CD14-positive monocyte (primary cell): ENCODE results near the gene RHOT1. TPM values are rescaled to one million over a fixed set of nuclear protein-coding genes. Genes with fewer than 3 reads are reported as not detected.
"Not testable (repeated sequence)": the region's sequence is repeated elsewhere in the genome, so short reads cannot be mapped to it uniquely, and the experiment has no call there.

Experiments used
- DNase-seq, 3 donors: peaks; one replicate each; pipeline ENCODE4 v3.0.0-alpha.2; 2011 to 2022
- H2AFZ ChIP-seq: 2 replicates; pipeline ENCODE4 v1.6.0; 2012; ENCODE audit warnings: mild to moderate bottlenecking, low read depth, low read length, inconsistent platforms; ENCODE audit not compliant: insufficient read depth, poor library complexity, severe bottlenecking
- H3K27ac ChIP-seq, 2 donors: 1 replicate in 1 of 2; 2 replicates in 1 of 2; pipeline ENCODE4 v1.5.1; 2012 to 2013; ENCODE audit warnings: low read length in 2 of 2, control low read depth in 1 of 2, inconsistent platforms in 1 of 2, low read depth in 1 of 2, mild to moderate bottlenecking in 1 of 2
- H3K27me3 ChIP-seq, 2 donors: one replicate each; pipeline versions ENCODE4 v1.6.0 to v1.6.1; 2011 to 2013; ENCODE audit warnings: low read length in 2 of 2; ENCODE audit not compliant: control insufficient read depth in 2 of 2, insufficient read depth in 2 of 2
- H3K36me3 ChIP-seq, 2 donors: replicated peaks in 1 of 2; 1 replicate in 1 of 2; 2 replicates in 1 of 2; pipeline versions ENCODE4 v1.5.1 to v1.6.1; 2012 to 2013; ENCODE audit warnings: low read length in 2 of 2, control low read depth in 1 of 2, inconsistent platforms in 1 of 2, mild to moderate bottlenecking in 1 of 2; ENCODE audit not compliant: insufficient read depth in 2 of 2, control insufficient read depth in 1 of 2
- H3K4me1 ChIP-seq, 2 donors: 1 replicate in 1 of 2; 2 replicates in 1 of 2; pipeline versions ENCODE4 v1.5.1 to v1.6.1; 2012 to 2013; ENCODE audit warnings: low read length in 2 of 2, control low read depth in 1 of 2, inconsistent platforms in 1 of 2, mild to moderate bottlenecking in 1 of 2, moderate library complexity in 1 of 2; ENCODE audit not compliant: insufficient read depth in 2 of 2, control insufficient read depth in 1 of 2
- H3K4me2 ChIP-seq: replicated peaks from 2 replicates; pipeline ENCODE3; 2012; ENCODE audit warnings: low read length, moderate library complexity, mild to moderate bottlenecking; ENCODE audit not compliant: poor library complexity, severe bottlenecking; ENCODE audit errors: extremely low read depth
- H3K4me3 ChIP-seq, 3 experiments: fragments of 200-600 bp in 1 of 3; sonication (generic) in 1 of 3; replicated peaks in 1 of 3; 1 replicate in 2 of 3; 2 replicates in 1 of 3; pipeline ENCODE4 v1.5.1; 2011 to 2013; ENCODE audit warnings: low read length in 3 of 3, mild to moderate bottlenecking in 3 of 3, control low read depth in 2 of 3, low read depth in 2 of 3, inconsistent platforms in 1 of 3, moderate library complexity in 1 of 3
- H3K79me2 ChIP-seq: 2 replicates; pipeline ENCODE4 v1.6.0; 2012; ENCODE audit warnings: mild to moderate bottlenecking, control low read depth, inconsistent platforms, low read length, moderate library complexity; ENCODE audit not compliant: insufficient read depth
- H3K9ac ChIP-seq: 2 replicates; pipeline ENCODE4 v1.6.0; 2017; ENCODE audit warnings: low read length, mild to moderate bottlenecking; ENCODE audit not compliant: insufficient read depth, poor library complexity, severe bottlenecking
- H3K9me3 ChIP-seq, 2 donors: replicated peaks in 1 of 2; 1 replicate in 1 of 2; 2 replicates in 1 of 2; pipeline versions ENCODE4 v1.5.1 to v1.6.1; 2012 to 2013; ENCODE audit warnings: low read length in 2 of 2, control low read depth in 1 of 2; ENCODE audit not compliant: control insufficient read depth in 1 of 2, insufficient read depth in 1 of 2
- H4K20me1 ChIP-seq: 2 replicates; pipeline ENCODE4 v1.6.0; 2012; ENCODE audit warnings: mild to moderate bottlenecking, low read length, control low read depth, moderate library complexity; ENCODE audit not compliant: insufficient read depth
- H3K27ac Mint-ChIP-seq, 7 donors: one replicate each; pipeline ENCODE4 v1.8.0; 2020; ENCODE audit warnings: mild to moderate bottlenecking in 7 of 7, mixed read lengths in 7 of 7, moderate library complexity in 6 of 7, inconsistent platforms in 2 of 7
- H3K27me3 Mint-ChIP-seq, 3 donors: one replicate each; pipeline ENCODE4 v1.8.0; 2021 to 2022; ENCODE audit warnings: low read depth in 3 of 3, mild to moderate bottlenecking in 3 of 3, mixed read lengths in 3 of 3, moderate library complexity in 3 of 3, inconsistent platforms in 1 of 3
- H3K36me3 Mint-ChIP-seq, 2 donors: one replicate each; pipeline ENCODE4 v1.8.0; 2020; ENCODE audit warnings: mixed read lengths in 2 of 2, inconsistent platforms in 1 of 2, mild to moderate bottlenecking in 1 of 2
- H3K4me1 Mint-ChIP-seq: one replicate; pipeline ENCODE4 v1.8.0; 2020; ENCODE audit warnings: mild to moderate bottlenecking, mixed read lengths
- H3K4me3 Mint-ChIP-seq, 2 donors: one replicate each; pipeline ENCODE4 v1.8.0; 2020; ENCODE audit warnings: mild to moderate bottlenecking in 2 of 2, mixed read lengths in 2 of 2, moderate library complexity in 1 of 2
- H3K9me3 Mint-ChIP-seq, 7 donors: one replicate each; pipeline ENCODE4 v1.8.0; 2020 to 2022; ENCODE audit warnings: mixed read lengths in 7 of 7, mild to moderate bottlenecking in 6 of 7, moderate library complexity in 6 of 7, inconsistent platforms in 2 of 7
- WGBS: methylation state at CpG from one replicate; pipeline ENCODE4 v1.1.5; 2013; ENCODE audit warnings: missing lambda C conversion rate; ENCODE audit not compliant: insufficient coverage; 5-methylcytosine and 5-hydroxymethylcytosine counted together
- intact Hi-C, 2 donors: fragments of 100-400 bp; cut with micrococcal nuclease; formaldehyde crosslinking; loops; one replicate each; pipeline versions ENCODE4 v1.15.0 to v1.15.1; 2023
- polyA plus RNA-seq, 3 donors: library from polyadenylated mRNA; depleted of rRNA in 1 of 3; unstranded in 2 of 3; stranded (reverse) in 1 of 3; fragments of 300-500 nt in 2 of 3; fragments of >200 nt in 1 of 3; fragmentation: Illumina TruSeq in 2 of 3; gene quantifications; 1 replicate in 2 of 3; 2 replicates in 1 of 3; pipeline ENCODE4 v1.2.3, GENCODE V29; 2012 to 2021
- TF ChIP-seq, protein P1 (sequence below): fragments of 200-600 bp; IDR thresholded peaks from one replicate; pipeline ENCODE4 v1.8.0; 2022; ENCODE audit warnings: antibody characterized with exemption, mild to moderate bottlenecking

The RHOT1 gene
- polyA plus RNA-seq, 3 donors = 45.9 to 60.5 (median 51.9) TPM

DNA sequence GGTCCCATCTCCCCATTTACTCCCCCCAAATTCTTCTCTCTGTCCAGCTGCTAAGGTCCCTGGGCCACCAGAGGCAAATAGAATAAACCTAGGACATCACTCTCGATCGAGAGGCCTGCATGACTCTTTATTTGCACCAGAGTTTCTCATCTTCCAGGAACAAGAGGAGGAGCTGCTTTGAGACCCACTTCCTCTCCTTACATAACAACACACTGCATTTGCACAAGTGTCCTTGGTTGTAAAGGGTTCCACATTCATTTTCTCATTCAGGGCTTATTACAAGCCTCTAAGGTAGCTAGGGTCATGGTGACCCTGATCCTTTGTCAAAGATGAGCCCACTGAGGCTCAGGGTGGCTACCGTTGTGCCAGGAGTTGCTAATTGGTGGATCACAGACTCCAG lies 38.1 kb upstream of the RHOT1 start:
- no peaks in the 10 kb centered on the region for H3K36me3 ChIP-seq
- Mint-ChIP-seq H3K4me3 (peak overlapping the region in 1 of 2 donors; percentile 80), H3K27me3 (peaks cover 0 to 2% (median 0%) of the 10 kb centered on the region in 3 donors), H3K27ac (peak overlapping the region in 6 of 7 donors; percentile 21 to 83 (median 78)), H3K36me3 (no peaks in the 10 kb centered on the region), H3K9me3 (peaks cover 0 to 1% (median 0%) of the 10 kb centered on the region in 7 donors), H3K4me1 (peaks cover 37% of the 10 kb centered on the region)
- H3K9me3 ChIP-seq = no peaks in the 10 kb centered on the region
- H3K4me1 ChIP-seq = peaks cover 26 to 34% of the 10 kb centered on the region in 2 donors
- peak; percentile 33 to 41 (median 36) for DNase-seq
- no peaks in the 10 kb centered on the region for H3K79me2 ChIP-seq
- H2AFZ ChIP-seq = peak overlapping the region; percentile 79
- peak overlapping the region; percentile 43 for H3K4me2 ChIP-seq
- WGBS = 30% methylated on average over 3 of the region's 3 CpGs
- no peaks in the 10 kb centered on the region for H3K27me3 ChIP-seq
- TF ChIP-seq, protein P1, sequence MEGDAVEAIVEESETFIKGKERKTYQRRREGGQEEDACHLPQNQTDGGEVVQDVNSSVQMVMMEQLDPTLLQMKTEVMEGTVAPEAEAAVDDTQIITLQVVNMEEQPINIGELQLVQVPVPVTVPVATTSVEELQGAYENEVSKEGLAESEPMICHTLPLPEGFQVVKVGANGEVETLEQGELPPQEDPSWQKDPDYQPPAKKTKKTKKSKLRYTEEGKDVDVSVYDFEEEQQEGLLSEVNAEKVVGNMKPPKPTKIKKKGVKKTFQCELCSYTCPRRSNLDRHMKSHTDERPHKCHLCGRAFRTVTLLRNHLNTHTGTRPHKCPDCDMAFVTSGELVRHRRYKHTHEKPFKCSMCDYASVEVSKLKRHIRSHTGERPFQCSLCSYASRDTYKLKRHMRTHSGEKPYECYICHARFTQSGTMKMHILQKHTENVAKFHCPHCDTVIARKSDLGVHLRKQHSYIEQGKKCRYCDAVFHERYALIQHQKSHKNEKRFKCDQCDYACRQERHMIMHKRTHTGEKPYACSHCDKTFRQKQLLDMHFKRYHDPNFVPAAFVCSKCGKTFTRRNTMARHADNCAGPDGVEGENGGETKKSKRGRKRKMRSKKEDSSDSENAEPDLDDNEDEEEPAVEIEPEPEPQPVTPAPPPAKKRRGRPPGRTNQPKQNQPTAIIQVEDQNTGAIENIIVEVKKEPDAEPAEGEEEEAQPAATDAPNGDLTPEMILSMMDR = no peak
- peak overlapping the region in 1 of 3 experiments; percentile 36 for H3K4me3 ChIP-seq
- peak overlapping the region; percentile 17 for H3K9ac ChIP-seq
- H4K20me1 ChIP-seq = no peaks in the 10 kb centered on the region
- intact Hi-C loops = no loop called here
- peak overlapping the region in 1 of 2 donors; percentile 80 for H3K27ac ChIP-seq

DNA sequence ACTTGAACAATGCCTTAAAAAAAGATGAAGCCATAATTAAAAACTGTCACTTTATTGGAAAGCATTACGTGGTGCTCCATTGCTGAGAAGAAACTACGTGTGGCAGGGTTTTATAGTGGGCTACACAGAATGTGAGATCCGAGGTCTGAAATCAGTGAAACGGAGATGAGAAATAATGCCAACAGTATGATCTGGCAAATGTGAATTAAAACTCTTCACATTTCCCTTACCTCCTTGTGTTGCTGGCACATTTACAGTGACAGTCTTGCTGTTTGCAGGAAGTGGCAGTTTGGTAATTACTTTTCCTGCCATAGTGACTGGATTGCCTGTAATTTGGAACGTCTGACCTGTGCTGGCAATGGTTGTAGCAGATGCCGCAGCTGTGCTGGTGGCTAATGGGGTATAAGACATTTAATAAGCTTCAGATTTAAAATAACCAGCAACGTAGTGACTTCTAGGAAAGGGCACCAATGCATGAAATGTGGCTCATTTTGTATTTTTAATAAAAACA lies 35.8 kb upstream of the RHOT1 start:
- Histone ChIP-seq H3K9ac (peak overlapping the region; percentile 11), H3K4me1 (peaks cover 28 to 38% of the 10 kb centered on the region in 2 donors), H2AFZ (peak overlapping the region; percentile 67), H3K4me3 (peak overlapping the region; percentile 15 to 63 (median 27)), H3K27ac (peak overlapping the region in 1 of 2 donors; percentile 66), H3K4me2 (peak overlapping the region; percentile 60)
- DNase-seq, H3K9me3 Mint-ChIP-seq, H3K36me3 ChIP-seq, H3K9me3 ChIP-seq, H3K27me3 ChIP-seq, H4K20me1 ChIP-seq, H3K27me3 Mint-ChIP-seq, H3K36me3 Mint-ChIP-seq, intact Hi-C loops, H3K79me2 ChIP-seq: not testable (repeated sequence)
- Mint-ChIP-seq H3K4me1 (peaks cover 34% of the 10 kb centered on the region), H3K4me3 (peak overlapping the region; percentile 64 to 82), H3K27ac (peak overlapping the region in 6 of 7 donors; percentile 16 to 79 (median 53))
- WGBS = no CpG with 5 or more reads among the region's 7 CpGs

DNA sequence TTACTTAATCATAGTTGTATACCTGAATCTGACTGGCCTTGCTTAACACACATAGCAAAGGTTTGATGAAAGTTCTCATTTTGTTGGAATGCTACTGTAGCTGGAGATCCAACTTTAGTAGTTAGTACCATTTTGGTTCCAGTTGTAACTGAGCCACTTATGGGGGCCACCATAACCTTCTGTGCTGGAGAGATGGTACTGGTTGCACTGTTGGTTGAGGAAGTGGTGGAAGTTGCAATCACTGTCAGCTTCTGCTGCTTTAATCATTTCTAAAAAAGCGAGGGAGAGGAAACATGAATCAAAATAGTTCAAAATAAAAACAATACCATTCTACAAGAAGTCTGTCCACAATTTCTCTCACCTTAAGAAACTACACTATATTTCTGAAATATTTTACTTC lies 35.1 kb upstream of the RHOT1 start:
- H3K36me3 Mint-ChIP-seq, H3K27me3 ChIP-seq, intact Hi-C loops, H3K9me3 Mint-ChIP-seq, H3K9me3 ChIP-seq, H3K36me3 ChIP-seq, H3K79me2 ChIP-seq, H3K9ac ChIP-seq, H3K27me3 Mint-ChIP-seq, H4K20me1 ChIP-seq: not testable (repeated sequence)
- peaks cover 33 to 42% of the 10 kb centered on the region in 2 donors for H3K4me1 ChIP-seq
- H3K4me1 Mint-ChIP-seq = peaks cover 40% of the 10 kb centered on the region
- peak overlapping the region; percentile 67 for H2AFZ ChIP-seq
- DNase-seq = peak in 1 of 3 donors; percentile 17
- peak overlapping the region; percentile 15 to 63 (median 27) for H3K4me3 ChIP-seq
- WGBS = no CpG with 5 or more reads among the region's 1 CpG
- H3K27ac Mint-ChIP-seq = peak overlapping the region in 4 of 7 donors; percentile 22 to 50 (median 47)
- H3K4me3 Mint-ChIP-seq = peak overlapping the region; percentile 64 to 82
- peak overlapping the region; percentile 60 for H3K4me2 ChIP-seq
- H3K27ac ChIP-seq = peak overlapping the region in 1 of 2 donors; percentile 66
